SKM-1 treated with dmso at 0.1 percent for 144 hours (cell line): ENCODE data around the gene TACC2.
"Not testable (repeated sequence)": the region's sequence is repeated elsewhere in the genome, so short reads cannot be mapped to it uniquely, and the experiment has no call there.

Source experiments
- DNase-seq: peaks from one replicate; lab custom pipeline; 2025; ENCODE audit not compliant: unreplicated experiment; lab: John Stamatoyannopoulos, UW

Gene TACC2

GRCh38 chr10:122055252-122055651 lies 66.3 kb downstream of the TACC2 start:
- DNase-seq = no peak

GRCh38 chr10:122056431-122057094 lies 67.6 kb downstream of the TACC2 start:
- DNase-seq = no peak

GRCh38 chr10:122057841-122058413 lies 69.0 kb downstream of the TACC2 start:
- no peak for DNase-seq

- DNase-seq = no peak
These were observed 71.3 kb downstream of the TACC2 start for GRCh38 chr10:122060250-122060649.

GRCh38 chr10:122062831-122063674 lies 74.1 kb downstream of the TACC2 start:
- DNase-seq = peak; percentile 6

- not testable (repeated sequence) for DNase-seq
These were observed 77.5 kb downstream of the TACC2 start for GRCh38 chr10:122066337-122066939.

GRCh38 chr10:122068844-122069243 lies 79.9 kb downstream of the TACC2 start:
- no peak for DNase-seq

GRCh38 chr10:122072491-122072890 lies 83.5 kb downstream of the TACC2 start:
- DNase-seq = no peak

- DNase-seq = no peak
These were observed 84.5 kb downstream of the TACC2 start for GRCh38 chr10:122073508-122073907.

GRCh38 chr10:122075171-122075570 lies 86.2 kb downstream of the TACC2 start:
- no peak for DNase-seq

- DNase-seq = not testable (repeated sequence)
These were observed 86.9 kb downstream of the TACC2 start for GRCh38 chr10:122075876-122076275.

GRCh38 chr10:122077311-122077875 lies 88.4 kb downstream of the TACC2 start:
- DNase-seq = no peak

GRCh38 chr10:122078326-122078725 lies 89.4 kb downstream of the TACC2 start:
- DNase-seq = no peak

GRCh38 chr10:122078965-122079795 lies 90.2 kb downstream of the TACC2 start:
- DNase-seq = no peak

- no peak for DNase-seq
These were observed 93.9 kb downstream of the TACC2 start for GRCh38 chr10:122082616-122083477.

GRCh38 chr10:122083478-122084025 lies 94.6 kb downstream of the TACC2 start:
- DNase-seq = no peak

GRCh38 chr10:122084286-122085041 lies 95.5 kb downstream of the TACC2 start:
- DNase-seq = no peak

- DNase-seq = no peak
These were observed 96.5 kb downstream of the TACC2 start for GRCh38 chr10:122085423-122085911.
